H9 (cell line): ENCODE measurements around the gene NME8. TPM values are rescaled to one million over a fixed set of nuclear protein-coding genes. Genes with fewer than 3 reads are reported as not detected.

Experiments used
- DNase-seq: peaks from one replicate; pipeline ENCODE4 v3.0.0-alpha.2; 2017
- H2AFZ ChIP-seq: one replicate; pipeline ENCODE4 v1.6.1; 2013; ENCODE audit warnings: mild to moderate bottlenecking, low read length, control low read depth, moderate library complexity
- H2AK5ac ChIP-seq: 2 replicates; pipeline ENCODE4 v1.6.1; 2013; ENCODE audit warnings: low read length, control low read depth, mixed read lengths; ENCODE audit not compliant: insufficient read length
- H2BK120ac ChIP-seq: one replicate; pipeline ENCODE4 v1.6.1; 2013; ENCODE audit warnings: low read depth, mild to moderate bottlenecking, low read length, control low read depth, inconsistent platforms; ENCODE audit not compliant: poor library complexity, severe bottlenecking
- H2BK12ac ChIP-seq: 2 replicates; pipeline ENCODE4 v1.6.1; 2013; ENCODE audit warnings: low read length, control low read depth, mixed read lengths, low read depth; ENCODE audit not compliant: insufficient read length
- H2BK15ac ChIP-seq: 2 replicates; pipeline ENCODE4 v1.6.1; 2013; ENCODE audit warnings: low read depth, low read length, control low read depth
- H2BK20ac ChIP-seq: one replicate; pipeline ENCODE4 v1.6.1; 2013; ENCODE audit warnings: low read depth, mild to moderate bottlenecking, low read length, control low read depth, inconsistent platforms; ENCODE audit not compliant: poor library complexity, severe bottlenecking
- H2BK5ac ChIP-seq: 2 replicates; pipeline ENCODE4 v1.6.1; 2013; ENCODE audit warnings: low read length, control low read depth, mixed read lengths; ENCODE audit not compliant: insufficient read length
- H3K14ac ChIP-seq: 2 replicates; pipeline ENCODE4 v1.6.1; 2013; ENCODE audit warnings: low read length, control low read depth; ENCODE audit not compliant: insufficient read depth
- H3K18ac ChIP-seq: 2 replicates; pipeline ENCODE4 v1.6.1; 2013; ENCODE audit warnings: low read depth, mild to moderate bottlenecking, mixed read lengths, low read length, control low read depth; ENCODE audit not compliant: insufficient read length
- H3K23ac ChIP-seq: 2 replicates; pipeline ENCODE4 v1.6.1; 2013; ENCODE audit warnings: low read length, control low read depth, mixed read lengths, low read depth; ENCODE audit not compliant: insufficient read length
- H3K23me2 ChIP-seq: 2 replicates; pipeline ENCODE4 v1.6.1; 2013; ENCODE audit warnings: low read depth, mild to moderate bottlenecking, mixed read lengths, low read length, control low read depth; ENCODE audit not compliant: insufficient read length, poor library complexity, severe bottlenecking
- H3K27ac ChIP-seq: 2 replicates; pipeline ENCODE4 v1.5.1; 2013; ENCODE audit warnings: low read length, control low read depth, mixed read lengths, low read depth; ENCODE audit not compliant: insufficient read length
- H3K27me3 ChIP-seq: 2 replicates; pipeline ENCODE4 v1.6.1; 2013; ENCODE audit warnings: low read length, control low read depth, inconsistent platforms; ENCODE audit not compliant: insufficient read depth
- H3K4ac ChIP-seq: 2 replicates; pipeline ENCODE4 v1.6.1; 2013; ENCODE audit warnings: low read depth, mild to moderate bottlenecking, control low read depth, inconsistent platforms, low read length, moderate library complexity
- H3K4me1 ChIP-seq: 2 replicates; pipeline ENCODE4 v1.6.1; 2013; ENCODE audit warnings: low read length, control low read depth, inconsistent platforms; ENCODE audit not compliant: insufficient read depth
- H3K4me2 ChIP-seq: 2 replicates; pipeline ENCODE4 v1.6.1; 2013; ENCODE audit warnings: low read length, control low read depth, mixed read lengths; ENCODE audit not compliant: insufficient read length, insufficient read depth
- H3K56ac ChIP-seq: 2 replicates; pipeline ENCODE4 v1.6.1; 2013; ENCODE audit warnings: low read depth, mild to moderate bottlenecking, mixed read lengths, low read length, control low read depth; ENCODE audit not compliant: insufficient read length
- H3K79me1 ChIP-seq: 2 replicates; pipeline ENCODE4 v1.6.1; 2013; ENCODE audit warnings: low read depth, mild to moderate bottlenecking, moderate library complexity, low read length, control low read depth, inconsistent platforms; ENCODE audit not compliant: insufficient read depth, poor library complexity, severe bottlenecking
- H3K79me2 ChIP-seq: 2 replicates; pipeline ENCODE4 v1.6.1; 2013; ENCODE audit warnings: low read length, control low read depth, inconsistent platforms; ENCODE audit not compliant: insufficient read depth
- H3K9ac ChIP-seq: 2 replicates; pipeline ENCODE4 v1.6.1; 2013; ENCODE audit warnings: low read length, control low read depth, mixed read lengths; ENCODE audit not compliant: insufficient read length; ENCODE audit errors: extremely low read depth
- H3K9me3 ChIP-seq: one replicate; pipeline ENCODE4 v1.6.1; 2013; ENCODE audit warnings: low read depth, low read length, inconsistent platforms; ENCODE audit not compliant: control insufficient read depth
- H3T11ph ChIP-seq: one replicate; pipeline ENCODE4 v1.6.1; 2013; ENCODE audit warnings: mild to moderate bottlenecking, low read length, control low read depth, inconsistent platforms
- H4K20me1 ChIP-seq: one replicate; pipeline ENCODE4 v1.6.1; 2013; ENCODE audit not compliant: control insufficient read depth, insufficient read length, insufficient read depth
- H4K5ac ChIP-seq: 2 replicates; pipeline ENCODE4 v1.6.1; 2013; ENCODE audit warnings: low read depth, mild to moderate bottlenecking, mixed read lengths, low read length, control low read depth; ENCODE audit not compliant: insufficient read length
- H4K8ac ChIP-seq: replicated peaks from 2 replicates; pipeline ENCODE4 v1.6.1; 2013; ENCODE audit warnings: low read length, control low read depth, mixed read lengths, low read depth; ENCODE audit not compliant: insufficient read length
- H4K91ac ChIP-seq: 2 replicates; pipeline ENCODE4 v1.6.1; 2013; ENCODE audit warnings: low read depth, mild to moderate bottlenecking, moderate library complexity, mixed read lengths, low read length, control low read depth; ENCODE audit not compliant: insufficient read length
- H3K27ac Mint-ChIP-seq, 3 experiments: 2 replicates in 2 of 3; 3 replicates in 1 of 3; pipeline ENCODE4 v1.8.0; 2020 to 2021; ENCODE audit warnings: mixed read lengths in 3 of 3, mild to moderate bottlenecking in 1 of 3, moderate library complexity in 1 of 3
- H3K27me3 Mint-ChIP-seq: 2 replicates; pipeline ENCODE4 v1.8.0; 2021; ENCODE audit warnings: low read depth, mild to moderate bottlenecking, moderate library complexity, mixed read lengths
- H3K36me3 Mint-ChIP-seq, 3 experiments: 2 replicates in 2 of 3; 3 replicates in 1 of 3; pipeline ENCODE4 v1.8.0; 2020 to 2021; ENCODE audit warnings: low read depth in 3 of 3, mixed read lengths in 3 of 3; ENCODE audit not compliant: insufficient read depth in 1 of 3
- H3K4me1 Mint-ChIP-seq, 2 experiments: 2 replicates each; pipeline ENCODE4 v1.8.0; 2020; ENCODE audit warnings: mixed read lengths in 2 of 2
- H3K4me3 Mint-ChIP-seq, 2 experiments: 2 replicates in 1 of 2; 3 replicates in 1 of 2; pipeline ENCODE4 v1.8.0; 2020 to 2021; ENCODE audit warnings: mild to moderate bottlenecking in 2 of 2, mixed read lengths in 2 of 2, moderate library complexity in 1 of 2
- H3K9me3 Mint-ChIP-seq, 2 experiments: 2 replicates in 1 of 2; 3 replicates in 1 of 2; pipeline ENCODE4 v1.8.0; 2020; ENCODE audit warnings: mild to moderate bottlenecking in 2 of 2, mixed read lengths in 2 of 2, moderate library complexity in 1 of 2
- total RNA-seq: library from RNA; stranded (reverse); gene quantifications from 2 replicates; pipeline ENCODE4 v1.2.1, GENCODE V29; 2021
- TF ChIP-seq, protein P1 (sequence below): fragments of 200-600 bp; sonication (generic); conservative IDR thresholded peaks from 3 replicates; pipeline ENCODE4 v1.8.0; 2021; ENCODE audit warnings: antibody characterized with exemption, mild to moderate bottlenecking

The NME8 gene
- total RNA-seq, 1 experiment from 2014 or later = 0.33 TPM

- Histone ChIP-seq H2BK5ac (no peak overlapping the region), H2AK5ac (no peak overlapping the region), H3K27ac (no peak overlapping the region), H3K56ac (no peak overlapping the region), H3K4me1 (no peaks in the 10 kb centered on the region), H2BK15ac (no peak overlapping the region), H3K9ac (no peak overlapping the region), H2BK120ac (no peak overlapping the region), H3K23ac (no peak overlapping the region), H3K27me3 (no peaks in the 10 kb centered on the region), H3K9me3 (no peaks in the 10 kb centered on the region), H4K20me1 (no peaks in the 10 kb centered on the region), H3T11ph (no peak overlapping the region), H2BK20ac (no peak overlapping the region), H3K79me2 (no peaks in the 10 kb centered on the region), H4K5ac (no peak overlapping the region), H3K79me1 (no peaks in the 10 kb centered on the region), H3K23me2 (no peaks in the 10 kb centered on the region), H2BK12ac (no peak overlapping the region), H3K14ac (no peak overlapping the region), H3K18ac (no peak overlapping the region), H3K4ac (no peak overlapping the region), H4K8ac (no peak overlapping the region), H2AFZ (no peak overlapping the region), H4K91ac (no peak overlapping the region), H3K4me2 (no peak overlapping the region)
- no peaks in the 10 kb centered on the region; the same call in 1 of the 2 replicates for H3K27me3 Mint-ChIP-seq
- H3K36me3 Mint-ChIP-seq = no peaks in the 10 kb centered on the region
- peaks cover 0 to 2% of the 10 kb centered on the region in 2 experiments; a peak in 1 of 5 replicates for H3K9me3 Mint-ChIP-seq
- H3K4me3 Mint-ChIP-seq = no peak overlapping the region
- no peak overlapping the region for H3K27ac Mint-ChIP-seq
- H3K4me1 Mint-ChIP-seq = no peaks in the 10 kb centered on the region
- TF ChIP-seq, protein P1, sequence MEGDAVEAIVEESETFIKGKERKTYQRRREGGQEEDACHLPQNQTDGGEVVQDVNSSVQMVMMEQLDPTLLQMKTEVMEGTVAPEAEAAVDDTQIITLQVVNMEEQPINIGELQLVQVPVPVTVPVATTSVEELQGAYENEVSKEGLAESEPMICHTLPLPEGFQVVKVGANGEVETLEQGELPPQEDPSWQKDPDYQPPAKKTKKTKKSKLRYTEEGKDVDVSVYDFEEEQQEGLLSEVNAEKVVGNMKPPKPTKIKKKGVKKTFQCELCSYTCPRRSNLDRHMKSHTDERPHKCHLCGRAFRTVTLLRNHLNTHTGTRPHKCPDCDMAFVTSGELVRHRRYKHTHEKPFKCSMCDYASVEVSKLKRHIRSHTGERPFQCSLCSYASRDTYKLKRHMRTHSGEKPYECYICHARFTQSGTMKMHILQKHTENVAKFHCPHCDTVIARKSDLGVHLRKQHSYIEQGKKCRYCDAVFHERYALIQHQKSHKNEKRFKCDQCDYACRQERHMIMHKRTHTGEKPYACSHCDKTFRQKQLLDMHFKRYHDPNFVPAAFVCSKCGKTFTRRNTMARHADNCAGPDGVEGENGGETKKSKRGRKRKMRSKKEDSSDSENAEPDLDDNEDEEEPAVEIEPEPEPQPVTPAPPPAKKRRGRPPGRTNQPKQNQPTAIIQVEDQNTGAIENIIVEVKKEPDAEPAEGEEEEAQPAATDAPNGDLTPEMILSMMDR = no peak
- DNase-seq = no peak
These were observed 45.0 kb downstream of the NME8 start for GRCh38 chr7:37893359-37893758.
